Activated B cell treated with CpG ODN at 0.5 μM for 24 hours (primary cell): ENCODE measurements around the gene ACE. TPM values are rescaled to one million over a fixed set of nuclear protein-coding genes. Genes with fewer than 3 reads are reported as not detected.
"Not testable (repeated sequence)": the region's sequence is repeated elsewhere in the genome, so short reads cannot be mapped to it uniquely, and the experiment has no call there.

ENCODE experiments used
- ATAC-seq: fragments of 200-7000 bp; cut with Tn5 transposase; one replicate; pipeline ENCODE4 v1.10.0; 2021; ENCODE audit warnings: low read depth, mild to moderate bottlenecking, moderate library complexity
- CTCF ChIA-PET: fragments of 350-600 bp; sonication (Branson Sonifier 250); formaldehyde crosslinking; loops from one replicate; lab custom pipeline; 2021; ENCODE audit warnings: antibody characterized with exemption; lab: Charles Lee
- POLR2A ChIA-PET: fragments of 350-600 bp; sonication (Branson Sonifier 250); formaldehyde crosslinking; loops from one replicate; lab custom pipeline; 2021; ENCODE audit warnings: antibody characterized with exemption; lab: Charles Lee
- DNase-seq: peaks from one replicate; pipeline ENCODE4 v3.0.0; 2022
- H3K27ac Mint-ChIP-seq: one replicate; pipeline ENCODE4 v1.8.0; 2020; ENCODE audit warnings: mixed read lengths
- H3K27me3 Mint-ChIP-seq: one replicate; pipeline ENCODE4 v1.8.0; 2021; ENCODE audit warnings: mixed read lengths
- H3K36me3 Mint-ChIP-seq: one replicate; pipeline ENCODE4 v1.8.0; 2021; ENCODE audit warnings: low read depth, mixed read lengths
- H3K4me1 Mint-ChIP-seq: one replicate; pipeline ENCODE4 v1.8.0; 2021; ENCODE audit warnings: mixed read lengths
- H3K4me3 Mint-ChIP-seq: one replicate; pipeline ENCODE4 v1.8.0; 2020; ENCODE audit warnings: mild to moderate bottlenecking, mixed read lengths
- H3K9me3 Mint-ChIP-seq: one replicate; pipeline ENCODE4 v1.8.0; 2020; ENCODE audit warnings: mixed read lengths
- CTCF ChIP-seq: fragments of 200-600 bp; IDR thresholded peaks from one replicate; pipeline ENCODE4 v1.8.0; 2022; ENCODE audit warnings: antibody characterized with exemption, mild to moderate bottlenecking
- intact Hi-C: fragments of 100-400 bp; cut with micrococcal nuclease; formaldehyde crosslinking; loops from one replicate; pipeline ENCODE4 v1.15.1; 2024
- total RNA-seq: library from RNA; stranded (reverse); gene quantifications from 2 replicates; pipeline ENCODE4 v1.2.3, GENCODE V29; 2022

ACE gene
- total RNA-seq, 1 donor from 2014 or later = 3.2 TPM

GRCh38 chr17:63450551-63450950 is 26.3 kb upstream of the ACE start:
- Mint-ChIP-seq H3K27ac (no peak overlapping the region), H3K36me3 (no peaks in the 10 kb centered on the region), H3K4me1 (peaks cover 9% of the 10 kb centered on the region), H3K27me3 (peaks cover 2% of the 10 kb centered on the region), H3K4me3 (no peak overlapping the region), H3K9me3 (no peaks in the 10 kb centered on the region)
- no peak for TF ChIP-seq CTCF
- DNase-seq = no peak
- ATAC-seq = no peak
- CTCF ChIA-PET = no interaction called here
- POLR2A ChIA-PET = no interaction called here
- intact Hi-C loops = no loop called here

GRCh38 chr17:63451150-63451549 is 25.7 kb upstream of the ACE start:
- no peak for TF ChIP-seq CTCF
- DNase-seq (no peak), ATAC-seq (no peak)
- Mint-ChIP-seq H3K9me3 (no peaks in the 10 kb centered on the region), H3K27me3 (peaks cover 2% of the 10 kb centered on the region), H3K4me3 (no peak overlapping the region), H3K36me3 (no peaks in the 10 kb centered on the region), H3K4me1 (peaks cover 8% of the 10 kb centered on the region), H3K27ac (no peak overlapping the region)
- CTCF ChIA-PET = no interaction called here
- POLR2A ChIA-PET = no interaction called here
- intact Hi-C loops = no loop called here

- CTCF ChIA-PET = no interaction called here
- no peak for TF ChIP-seq CTCF
Measured at GRCh38 chr17:63452046-63452961, 24.6 kb upstream of the ACE start.

GRCh38 chr17:63452962-63453551 is 23.8 kb upstream of the ACE start:
- Mint-ChIP-seq H3K9me3 (no peaks in the 10 kb centered on the region), H3K36me3 (no peaks in the 10 kb centered on the region), H3K4me1 (peaks cover 3% of the 10 kb centered on the region), H3K4me3 (no peak overlapping the region), H3K27me3 (peaks cover 2% of the 10 kb centered on the region), H3K27ac (no peak overlapping the region)
- TF ChIP-seq CTCF = no peak
- ChIA-PET POLR2A (interaction anchor here (0.5 kb wide), 1 partner anchor 120 kb away, joined by 5 read pairs; no protein-coding TSS in a partner anchor), CTCF (no interaction called here)
- DNase-seq (no peak), ATAC-seq (no peak)
- intact Hi-C loops = no loop called here

More at GRCh38 chr17:63452046-63452961, 24.6 kb upstream of the ACE start:
- H3K4me1 Mint-ChIP-seq = peaks cover 3% of the 10 kb centered on the region
- DNase-seq (no peak), ATAC-seq (no peak)
- POLR2A ChIA-PET = no interaction called here
- no peaks in the 10 kb centered on the region for H3K9me3 Mint-ChIP-seq
- H3K27me3 Mint-ChIP-seq = peaks cover 2% of the 10 kb centered on the region
- H3K36me3 Mint-ChIP-seq = no peaks in the 10 kb centered on the region
- intact Hi-C loops = no loop called here
- H3K27ac Mint-ChIP-seq = no peak overlapping the region
- no peak overlapping the region for H3K4me3 Mint-ChIP-seq

GRCh38 chr17:63454357-63454756 is 22.5 kb upstream of the ACE start:
- intact Hi-C loops, H3K4me1 Mint-ChIP-seq, DNase-seq, POLR2A ChIA-PET, H3K4me3 Mint-ChIP-seq, ATAC-seq, H3K9me3 Mint-ChIP-seq, H3K27ac Mint-ChIP-seq, H3K27me3 Mint-ChIP-seq, CTCF ChIA-PET, H3K36me3 Mint-ChIP-seq: not testable (repeated sequence)
